Left ventricle myocardium inferior (tissue), 1 donor: ENCODE results near the gene PDK2. TPM values are rescaled to one million over a fixed set of nuclear protein-coding genes. Genes with fewer than 3 reads are reported as not detected.
A peak's percentile ranks its signal among the peaks of the same experiment; 100 is the strongest.

Experiments
- DNase-seq: peaks from one replicate; pipeline ENCODE4 v3.0.0-alpha.2; 2020
- H3K27ac ChIP-seq: fragments of 200-600 bp; replicated peaks from 2 replicates; pipeline ENCODE4 v1.8.0; 2021
- H3K27me3 ChIP-seq: fragments of 200-600 bp; 2 replicates; pipeline ENCODE4 v1.8.0; 2021; ENCODE audit warnings: low read depth
- H3K36me3 ChIP-seq: fragments of 200-600 bp; 2 replicates; pipeline ENCODE4 v1.8.0; 2021
- H3K4me1 ChIP-seq: fragments of 200-600 bp; 2 replicates; pipeline ENCODE4 v1.8.0; 2021
- H3K4me3 ChIP-seq: fragments of 200-600 bp; 2 replicates; pipeline ENCODE4 v1.8.0; 2021; ENCODE audit warnings: mild to moderate bottlenecking, moderate library complexity
- H3K9me3 ChIP-seq: fragments of 200-600 bp; replicated peaks from 2 replicates; pipeline ENCODE4 v1.8.0; 2021
- intact Hi-C: fragments of 100-400 bp; cut with micrococcal nuclease; formaldehyde crosslinking; loops from one replicate; pipeline ENCODE4 v1.11.0; 2022
- total RNA-seq: library from RNA; stranded (reverse); fragmentation: NEBNext Ultra II Directional; extraction: Animal tissue kit (Norgen Biotek cat#: 25700); gene quantifications from one replicate; pipeline ENCODE4 v1.2.1, GENCODE V29; 2021
- TF ChIP-seq, protein P1 (sequence below): fragments of 200-600 bp; IDR thresholded peaks from 2 replicates; pipeline ENCODE4 v1.8.0; 2021; ENCODE audit warnings: antibody characterized with exemption, mild to moderate bottlenecking, borderline replicate concordance
- donor health status: DM: no; HTN: yes; CAD: no; lungs with severe emphysema.

PDK2 gene
- total RNA-seq, 1 donor from 2014 or later, result 206 TPM

DNA sequence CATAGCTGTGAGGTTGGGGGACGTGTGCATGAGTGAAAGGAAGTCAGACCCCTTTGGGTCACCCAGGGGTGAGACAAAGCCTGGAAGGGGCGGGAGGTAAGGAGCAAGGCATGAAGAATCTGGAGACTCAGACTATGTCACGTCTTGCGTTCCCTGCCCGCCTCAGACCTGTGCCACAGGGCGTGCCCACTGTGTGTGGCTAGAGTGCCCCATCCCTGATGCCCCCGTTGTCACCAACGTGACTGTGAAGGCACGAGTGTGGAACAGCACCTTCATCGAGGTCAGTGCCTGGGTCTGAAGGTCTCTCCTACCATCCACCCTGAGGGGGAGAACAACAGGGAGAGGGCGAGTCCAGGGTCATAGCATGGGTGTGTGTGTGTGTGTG, 15.1 kb upstream of the PDK2 start:
- no peaks in the 10 kb centered on the region for H3K27me3 ChIP-seq
- peaks cover 46% of the 10 kb centered on the region for H3K36me3 ChIP-seq
- intact Hi-C loops, result no loop called here
- no peak overlapping the region for H3K4me3 ChIP-seq
- no peaks in the 10 kb centered on the region for H3K9me3 ChIP-seq
- H3K4me1 ChIP-seq, result peaks cover 24% of the 10 kb centered on the region
- DNase-seq, result no peak
- H3K27ac ChIP-seq, result no peak overlapping the region
- TF ChIP-seq, protein P1, sequence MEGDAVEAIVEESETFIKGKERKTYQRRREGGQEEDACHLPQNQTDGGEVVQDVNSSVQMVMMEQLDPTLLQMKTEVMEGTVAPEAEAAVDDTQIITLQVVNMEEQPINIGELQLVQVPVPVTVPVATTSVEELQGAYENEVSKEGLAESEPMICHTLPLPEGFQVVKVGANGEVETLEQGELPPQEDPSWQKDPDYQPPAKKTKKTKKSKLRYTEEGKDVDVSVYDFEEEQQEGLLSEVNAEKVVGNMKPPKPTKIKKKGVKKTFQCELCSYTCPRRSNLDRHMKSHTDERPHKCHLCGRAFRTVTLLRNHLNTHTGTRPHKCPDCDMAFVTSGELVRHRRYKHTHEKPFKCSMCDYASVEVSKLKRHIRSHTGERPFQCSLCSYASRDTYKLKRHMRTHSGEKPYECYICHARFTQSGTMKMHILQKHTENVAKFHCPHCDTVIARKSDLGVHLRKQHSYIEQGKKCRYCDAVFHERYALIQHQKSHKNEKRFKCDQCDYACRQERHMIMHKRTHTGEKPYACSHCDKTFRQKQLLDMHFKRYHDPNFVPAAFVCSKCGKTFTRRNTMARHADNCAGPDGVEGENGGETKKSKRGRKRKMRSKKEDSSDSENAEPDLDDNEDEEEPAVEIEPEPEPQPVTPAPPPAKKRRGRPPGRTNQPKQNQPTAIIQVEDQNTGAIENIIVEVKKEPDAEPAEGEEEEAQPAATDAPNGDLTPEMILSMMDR, result no peak

DNA sequence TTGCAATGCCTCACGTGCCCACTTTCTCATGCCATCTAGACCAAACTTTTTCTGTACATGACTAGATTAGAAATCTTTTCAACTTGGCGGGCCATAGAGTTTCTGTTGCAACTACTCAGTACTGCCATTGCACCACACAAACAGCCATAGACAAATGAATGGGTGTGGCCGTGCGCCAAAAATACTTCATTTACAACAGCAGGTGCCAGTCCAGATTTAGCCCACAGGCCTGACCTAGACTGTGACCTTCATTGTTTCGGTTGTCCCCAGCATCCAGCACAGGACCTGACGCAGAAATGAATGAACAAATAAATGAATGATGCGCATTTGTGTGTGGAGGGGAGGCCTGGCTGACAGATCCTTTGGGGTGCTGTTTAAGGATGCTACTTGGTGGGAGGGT, 14.3 kb upstream of the PDK2 start:
- intact Hi-C loops, result no loop called here
- peaks cover 42% of the 10 kb centered on the region for H3K36me3 ChIP-seq
- peak; percentile 55 for DNase-seq

DNA sequence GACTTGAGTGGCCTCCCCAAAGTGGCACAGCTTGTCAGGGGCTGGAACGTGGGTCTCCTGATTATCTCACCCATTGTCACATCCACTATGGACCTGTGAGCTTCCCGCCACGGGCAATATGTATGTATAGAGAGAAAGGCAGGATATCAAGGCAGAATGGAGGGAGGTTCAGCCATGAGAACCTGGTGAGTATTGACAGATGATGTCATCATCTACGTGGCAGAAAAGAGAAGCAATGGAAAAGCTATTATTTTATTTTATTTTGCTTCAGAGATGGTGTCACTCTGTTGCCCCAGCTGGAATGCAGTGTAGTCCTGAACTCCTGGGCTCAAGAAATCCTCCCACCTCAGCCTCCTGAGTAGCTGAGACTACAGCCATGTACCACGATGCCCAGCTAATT, 13.4 kb upstream of the PDK2 start:
- Histone ChIP-seq H3K9me3 (no peaks in the 10 kb centered on the region), H3K4me3 (no peak overlapping the region), H3K27me3 (no peaks in the 10 kb centered on the region), H3K36me3 (peaks cover 37% of the 10 kb centered on the region), H3K4me1 (peaks cover 24% of the 10 kb centered on the region), H3K27ac (peak overlapping the region; percentile 56)
- no peak for DNase-seq
- TF ChIP-seq, protein P1, result no peak
- intact Hi-C loops, result no loop called here

More for the DNA sequence above, 14.3 kb upstream of the PDK2 start:
- Histone ChIP-seq H3K4me1 (peaks cover 24% of the 10 kb centered on the region), H3K27me3 (no peaks in the 10 kb centered on the region), H3K27ac (peak overlapping the region; percentile 56), H3K9me3 (no peaks in the 10 kb centered on the region), H3K4me3 (no peak overlapping the region)
- TF ChIP-seq, protein P1, result no peak

DNA sequence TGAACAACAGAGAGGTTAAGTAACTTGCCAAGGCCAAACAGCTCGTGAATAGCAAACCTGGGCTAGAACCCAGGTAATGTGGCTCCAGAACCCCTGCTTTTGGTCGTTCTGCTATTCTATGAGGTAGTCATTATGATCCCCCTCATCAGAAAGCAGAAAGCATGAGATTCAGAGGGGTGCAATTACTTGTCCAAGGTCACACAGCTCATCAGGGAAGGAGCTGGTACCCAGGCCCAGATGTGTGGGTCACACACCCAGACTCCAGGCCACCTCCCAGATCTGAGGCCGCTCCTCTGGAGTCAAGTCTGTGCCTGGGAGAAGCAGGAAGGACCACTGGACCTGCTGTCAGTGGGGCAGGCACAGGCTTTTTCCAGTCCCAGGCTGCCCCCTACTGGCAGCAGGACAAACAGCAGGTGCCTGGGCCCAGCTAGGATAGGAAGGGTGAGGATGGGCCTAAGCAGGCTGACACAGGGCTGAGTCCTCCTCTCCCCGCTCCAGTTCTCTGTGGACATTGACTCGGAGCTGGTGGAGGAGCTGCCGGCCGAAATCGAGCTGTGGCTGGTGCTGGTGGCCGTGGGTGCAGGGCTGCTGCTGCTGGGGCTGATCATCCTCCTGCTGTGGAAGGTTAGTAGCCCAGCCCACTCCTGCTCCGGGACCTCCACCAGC, 7.8 kb upstream of the PDK2 start:
- Histone ChIP-seq H3K9me3 (no peaks in the 10 kb centered on the region), H3K4me1 (no peaks in the 10 kb centered on the region), H3K27ac (no peak overlapping the region), H3K36me3 (peaks cover 12% of the 10 kb centered on the region), H3K27me3 (no peaks in the 10 kb centered on the region), H3K4me3 (no peak overlapping the region)
- DNase-seq, result peak; percentile 74
- intact Hi-C loops, result loop anchor here (5.0 kb wide), 1 partner anchor 60 kb away; no protein-coding TSS in a partner anchor
- TF ChIP-seq, protein P1, result peak; percentile 98

DNA sequence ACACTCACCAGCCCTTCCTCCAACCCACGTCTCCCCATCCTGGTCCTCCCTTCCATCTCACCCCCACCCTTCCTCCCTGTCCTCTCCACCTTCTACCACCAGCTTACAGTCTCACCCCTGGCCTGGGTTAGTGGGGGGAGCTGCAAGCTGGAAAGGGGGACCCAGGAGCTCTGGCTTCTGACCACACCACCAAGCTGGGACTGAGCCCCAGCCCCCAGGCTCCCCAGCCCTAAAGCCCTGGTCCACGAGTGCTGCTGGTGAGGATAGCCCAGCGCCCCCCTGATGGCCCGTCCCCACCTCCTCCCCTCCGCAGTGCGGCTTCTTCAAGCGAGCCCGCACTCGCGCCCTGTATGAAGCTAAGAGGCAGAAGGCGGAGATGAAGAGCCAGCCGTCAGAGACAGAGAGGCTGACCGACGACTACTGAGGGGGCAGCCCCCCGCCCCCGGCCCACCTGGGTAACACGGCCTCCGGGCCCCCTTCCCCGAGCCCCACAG, 7.2 kb upstream of the PDK2 start:
- Histone ChIP-seq H3K27me3 (no peaks in the 10 kb centered on the region), H3K36me3 (peaks cover 11% of the 10 kb centered on the region), H3K27ac (no peak overlapping the region), H3K4me3 (no peak overlapping the region), H3K4me1 (no peaks in the 10 kb centered on the region), H3K9me3 (no peaks in the 10 kb centered on the region)
- no peak for DNase-seq
- intact Hi-C loops, result loop anchor here (5.0 kb wide), 1 partner anchor 61 kb away; no protein-coding TSS in a partner anchor
- TF ChIP-seq, protein P1, result no peak
